H1 (cell line): Measurements from ENCODE around the gene KIAA0513. TPM values are rescaled to one million over a fixed set of nuclear protein-coding genes. Genes with fewer than 3 reads are reported as not detected.
A peak's percentile ranks its signal among the peaks of the same experiment; 100 is the strongest.

Source experiments
- CTCF ChIA-PET: fragments of 300-600 bp; sonication (Branson Sonifier 250); formaldehyde crosslinking; loops from one replicate; lab custom pipeline; 2021; ENCODE audit not compliant: partially characterized antibody; lab: Charles Lee
- POLR2A ChIA-PET: fragments of 300-600 bp; sonication (Branson Sonifier 250); formaldehyde crosslinking; loops from one replicate; lab custom pipeline; 2021; ENCODE audit warnings: inconsistent platforms; ENCODE audit not compliant: partially characterized antibody; lab: Charles Lee
- DNase-seq, 2 experiments: peaks; one replicate each; pipeline versions ENCODE4 v3.0.0 to v3.0.0-alpha.2; 2010 to 2022; ENCODE audit warnings: low spot score in 2 of 2, low read depth in 1 of 2, mixed read lengths in 1 of 2
- FAIRE-seq: peaks from 2 replicates; lab custom pipeline; 2011; peaks lifted over from hg19 to GRCh38; lab: Jason Lieb, UNC
- H2AFZ ChIP-seq: 2 replicates; pipeline ENCODE4 v1.8.1; 2012; ENCODE audit warnings: low read length, inconsistent platforms
- H2AK5ac ChIP-seq: 2 replicates; pipeline ENCODE4 v1.6.1; 2013; ENCODE audit warnings: low read depth, low read length
- H2BK120ac ChIP-seq: replicated peaks from 2 replicates; pipeline ENCODE3; 2013; ENCODE audit warnings: low read depth, low read length, inconsistent platforms
- H2BK12ac ChIP-seq: 2 replicates; pipeline ENCODE4 v1.6.1; 2013; ENCODE audit warnings: low read depth, low read length
- H2BK15ac ChIP-seq: 2 replicates; pipeline ENCODE4 v1.6.1; 2013; ENCODE audit warnings: low read length
- H2BK20ac ChIP-seq: 2 replicates; pipeline ENCODE4 v1.6.1; 2013; ENCODE audit warnings: low read length
- H2BK5ac ChIP-seq: 2 replicates; pipeline ENCODE4 v1.6.1; 2013; ENCODE audit warnings: low read depth, low read length
- H3K14ac ChIP-seq: 2 replicates; pipeline ENCODE4 v1.6.1; 2013; ENCODE audit warnings: inconsistent platforms; ENCODE audit not compliant: insufficient read length
- H3K18ac ChIP-seq: 2 replicates; pipeline ENCODE4 v1.6.1; 2013; ENCODE audit warnings: low read length; ENCODE audit errors: extremely low read depth
- H3K23ac ChIP-seq: 2 replicates; pipeline ENCODE4 v1.6.1; 2013; ENCODE audit warnings: inconsistent platforms; ENCODE audit not compliant: insufficient read length
- H3K23me2 ChIP-seq: 2 replicates; pipeline ENCODE4 v1.6.1; 2013; ENCODE audit warnings: low read depth, low read length
- H3K27ac ChIP-seq: 2 replicates; pipeline ENCODE4 v1.6.1; 2011; ENCODE audit warnings: low read depth, low read length, inconsistent platforms
- H3K27me3 ChIP-seq, 4 experiments: replicated peaks in 1 of 4; 1 replicate in 1 of 4; 2 replicates in 3 of 4; pipeline versions ENCODE4 v1.6.1 to v1.8.1; 2011 to 2013; ENCODE audit warnings: low read length in 3 of 4, mild to moderate bottlenecking in 3 of 4, inconsistent platforms in 2 of 4, mixed read lengths in 2 of 4, moderate library complexity in 1 of 4; ENCODE audit not compliant: control insufficient read depth in 3 of 4, insufficient read depth in 3 of 4; ENCODE audit errors: extremely low read depth in 1 of 4
- H3K36me3 ChIP-seq, 4 experiments: 2 replicates each; pipeline versions ENCODE4 v1.6.1 to v1.8.1; 2011 to 2013; ENCODE audit warnings: mild to moderate bottlenecking in 4 of 4, low read length in 3 of 4, moderate library complexity in 2 of 4, control low read depth in 1 of 4, inconsistent platforms in 1 of 4; ENCODE audit not compliant: insufficient read depth in 4 of 4, control insufficient read depth in 2 of 4
- H3K4ac ChIP-seq: replicated peaks from 2 replicates; pipeline ENCODE3; 2013; ENCODE audit warnings: low read length, low read depth, mixed read lengths, inconsistent platforms; ENCODE audit not compliant: insufficient read length
- H3K4me1 ChIP-seq, 4 experiments: replicated peaks in 1 of 4; 1 replicate in 1 of 4; 2 replicates in 3 of 4; pipeline versions ENCODE4 v1.6.1 to v1.8.1; 2011 to 2013; ENCODE audit warnings: low read length in 3 of 4, inconsistent platforms in 2 of 4, mixed read lengths in 1 of 4; ENCODE audit not compliant: insufficient read depth in 4 of 4, control insufficient read depth in 3 of 4
- H3K4me2 ChIP-seq, 2 experiments: 2 replicates each; pipeline versions ENCODE4 v1.6.1 to v1.8.1; 2011 to 2013; ENCODE audit warnings: low read depth in 2 of 2, low read length in 2 of 2, control low read depth in 1 of 2, inconsistent platforms in 1 of 2, mild to moderate bottlenecking in 1 of 2; ENCODE audit not compliant: insufficient read depth in 1 of 2
- H3K4me3 ChIP-seq, 4 experiments: fragments of 200-600, 300-600 bp in 1 of 4; sonication (generic), shearing (Covaris generic), sonication (Bioruptor Twin) in 1 of 4; 2 replicates each; pipeline versions ENCODE4 v1.5.1 to v1.8.1; 2011 to 2016; ENCODE audit warnings: low read length in 4 of 4, low read depth in 3 of 4, control low read depth in 2 of 4, inconsistent platforms in 2 of 4, mild to moderate bottlenecking in 2 of 4, mixed read lengths in 1 of 4, moderate library complexity in 1 of 4; ENCODE audit not compliant: insufficient read depth in 2 of 4; ENCODE audit errors: extremely low read depth in 1 of 4
- H3K56ac ChIP-seq: replicated peaks from 2 replicates; pipeline ENCODE3; 2013; ENCODE audit warnings: low read depth, mild to moderate bottlenecking, mixed read lengths, low read length, inconsistent platforms; ENCODE audit not compliant: insufficient read length
- H3K79me1 ChIP-seq: 2 replicates; pipeline ENCODE4 v1.6.1; 2013; ENCODE audit warnings: low read depth, low read length, control low read depth
- H3K79me2 ChIP-seq, 2 experiments: 2 replicates each; pipeline versions ENCODE4 v1.6.1 to v1.8.1; 2012 to 2013; ENCODE audit warnings: low read length in 2 of 2, mild to moderate bottlenecking in 2 of 2, inconsistent platforms in 1 of 2; ENCODE audit not compliant: insufficient read depth in 2 of 2, control insufficient read depth in 1 of 2
- H3K9ac ChIP-seq, 4 experiments: replicated peaks in 1 of 4; 1 replicate in 1 of 4; 2 replicates in 3 of 4; pipeline versions ENCODE4 v1.6.1 to v1.8.1; 2011 to 2013; ENCODE audit warnings: low read depth in 3 of 4, low read length in 3 of 4, control low read depth in 2 of 4, mild to moderate bottlenecking in 2 of 4, moderate library complexity in 2 of 4, inconsistent platforms in 1 of 4; ENCODE audit errors: extremely low read depth in 1 of 4
- H3K9me3 ChIP-seq, 2 experiments: 2 replicates each; pipeline versions ENCODE4 v1.6.1 to v1.8.1; 2012 to 2013; ENCODE audit warnings: mild to moderate bottlenecking in 2 of 2, moderate library complexity in 2 of 2, control low read depth in 1 of 2, inconsistent platforms in 1 of 2, low read depth in 1 of 2, low read length in 1 of 2, mixed read lengths in 1 of 2; ENCODE audit not compliant: insufficient read depth in 2 of 2
- H4K20me1 ChIP-seq, 2 experiments: replicated peaks in 1 of 2; 2 replicates each; pipeline versions ENCODE3 to v1.8.1; 2011 to 2013; ENCODE audit warnings: inconsistent platforms in 2 of 2, low read length in 2 of 2, mild to moderate bottlenecking in 1 of 2; ENCODE audit not compliant: insufficient read depth in 2 of 2, control insufficient read depth in 1 of 2
- H4K5ac ChIP-seq: 2 replicates; pipeline ENCODE4 v1.6.1; 2013; ENCODE audit warnings: low read length, low read depth, mixed read lengths, inconsistent platforms; ENCODE audit not compliant: insufficient read length
- H4K8ac ChIP-seq: 2 replicates; pipeline ENCODE4 v1.8.0; 2013; ENCODE audit warnings: mild to moderate bottlenecking, moderate library complexity, low read length, inconsistent platforms; ENCODE audit not compliant: insufficient read depth; ENCODE audit errors: extremely low read depth
- H4K91ac ChIP-seq: replicated peaks from 2 replicates; pipeline ENCODE3; 2013; ENCODE audit warnings: low read length, mixed read lengths, inconsistent platforms; ENCODE audit not compliant: insufficient read length
- CTBP2 ChIP-seq: IDR thresholded peaks from 2 replicates; pipeline ENCODE4 v1.7.0; 2011; ENCODE audit warnings: borderline replicate concordance, mild to moderate bottlenecking, moderate library complexity, mixed read lengths, low read length; ENCODE audit not compliant: insufficient read depth, insufficient read length
- GABPA ChIP-seq: IDR thresholded peaks from 2 replicates; pipeline ENCODE4 v1.6.1; 2011; ENCODE audit warnings: mild to moderate bottlenecking, low read length, moderate library complexity, borderline replicate concordance; ENCODE audit not compliant: insufficient read depth
- NRF1 ChIP-seq: IDR thresholded peaks from 2 replicates; pipeline ENCODE4 v1.6.1; 2011; ENCODE audit warnings: mild to moderate bottlenecking, low read depth, low read length, improper control_type of control experiment
- RAD21 ChIP-seq, 2 experiments: IDR thresholded peaks in 1 of 2; conservative IDR thresholded peaks in 1 of 2; 2 replicates each; pipeline ENCODE4 v1.6.1; 2011; ENCODE audit warnings: low read depth in 2 of 2, low read length in 2 of 2, improper control_type of control experiment in 1 of 2, inconsistent platforms in 1 of 2, mild to moderate bottlenecking in 1 of 2, moderate library complexity in 1 of 2
- SAP30 ChIP-seq: fragments of 300-600 bp; sonication (generic); IDR thresholded peaks from 2 replicates; pipeline ENCODE4 v1.7.1; 2012; ENCODE audit warnings: low read length, moderate library complexity, mild to moderate bottlenecking, inconsistent platforms; ENCODE audit not compliant: insufficient read depth, insufficient replicate concordance
- SIN3A ChIP-seq, 2 experiments: IDR thresholded peaks in 1 of 2; conservative IDR thresholded peaks in 1 of 2; 2 replicates each; pipeline ENCODE4 v1.6.1; 2011 to 2012; ENCODE audit warnings: low read length in 2 of 2, improper control_type of control experiment in 1 of 2, low read depth in 1 of 2, mild to moderate bottlenecking in 1 of 2
- TAF7 ChIP-seq: optimal IDR thresholded peaks from 2 replicates; pipeline ENCODE3; 2011; ENCODE audit warnings: low read depth, mild to moderate bottlenecking, inconsistent platforms, low read length, moderate library complexity, borderline replicate concordance
- YY1 ChIP-seq: IDR thresholded peaks from 2 replicates; pipeline ENCODE4 v1.6.1; 2011; ENCODE audit warnings: low read depth, mild to moderate bottlenecking, low read length
- WGBS, 2 experiments: shearing (Covaris generic) in 1 of 2; methylation state at CpG; one replicate each; pipeline versions ENCODE4 v1.1.6 to v1.1.7; 2013 to 2015; ENCODE audit warnings: low lambda C conversion rate in 2 of 2, mixed read lengths in 2 of 2, inconsistent platforms in 1 of 2, low coverage in 1 of 2, missing lambda C conversion rate in 1 of 2; ENCODE audit not compliant: insufficient replicate concordance in 2 of 2, insufficient coverage in 1 of 2, insufficient read length in 1 of 2; ENCODE audit errors: extremely low coverage in 1 of 2, missing lambda C conversion rate in 1 of 2; 5-methylcytosine and 5-hydroxymethylcytosine counted together
- polyA plus RNA-seq, 7 experiments: library from polyadenylated mRNA; depleted of rRNA in 3 of 7; stranded (reverse) in 5 of 7; unstranded in 2 of 7; fragments of >200 nt in 5 of 7; fragments of 200-250 nt in 2 of 7; gene quantifications; 1 replicate in 5 of 7; 2 replicates in 1 of 7; 4 replicates in 1 of 7; pipeline versions ENCODE4 v1.2.1 to v1.2.3, GENCODE V29; 2011 to 2013; ENCODE audit warnings: missing spikeins in 2 of 7, mixed read lengths in 2 of 7
- total RNA-seq: library from RNA; stranded (reverse); fragmentation: NEBNext Ultra II Directional; extraction: Animal tissue kit (Norgen Biotek cat#: 25700); gene quantifications from 2 replicates; pipeline ENCODE4 v1.2.1, GENCODE V29; 2021
- TF ChIP-seq, protein P1 (sequence below), 3 experiments: IDR thresholded peaks; 1 replicate in 2 of 3; 2 replicates in 1 of 3; pipeline versions ENCODE4 v1.5.1 to v1.6.1; 2011; ENCODE audit warnings: low read length in 3 of 3, mild to moderate bottlenecking in 3 of 3, inconsistent platforms in 2 of 3, low read depth in 1 of 3, moderate library complexity in 1 of 3; ENCODE audit not compliant: insufficient read depth in 1 of 3; ENCODE audit errors: control extremely low read depth in 1 of 3

KIAA0513 gene
- total and polyA plus RNA-seq, 2 of the 8 experiments (the other 6 are each of a cell fraction or from before 2014, with no cell fraction given), result 2.1 to 6.1 TPM

DNA sequence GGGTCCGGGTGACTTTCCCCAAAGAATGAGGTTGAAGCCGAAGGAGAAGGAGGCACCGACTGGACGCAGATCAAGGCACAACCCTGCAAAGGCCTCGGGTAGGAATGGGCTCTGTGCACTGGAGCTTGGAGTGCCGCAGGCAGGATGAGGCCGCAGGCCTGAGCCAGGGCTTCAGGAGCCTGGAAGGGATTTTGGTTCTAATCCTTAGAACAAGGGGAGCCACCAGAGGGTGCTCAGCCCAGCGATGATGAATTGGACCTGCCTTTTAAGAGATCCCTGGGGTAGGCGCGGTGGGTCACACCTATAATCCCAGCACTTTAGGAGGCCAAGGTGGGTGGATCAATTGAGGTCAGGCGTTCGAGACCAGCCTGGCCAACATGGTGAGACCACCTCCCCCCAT is 76.6 kb downstream of the KIAA0513 start:
- Histone ChIP-seq H3K79me1 (no peaks in the 10 kb centered on the region), H3K23ac (no peak overlapping the region), H2AK5ac (no peak overlapping the region), H3K23me2 (no peaks in the 10 kb centered on the region), H4K20me1 (no peaks in the 10 kb centered on the region), H3K4ac (no peak overlapping the region), H2BK20ac (no peak overlapping the region), H3K4me1 (no peaks in the 10 kb centered on the region), H3K27ac (no peak overlapping the region), H3K9me3 (no peaks in the 10 kb centered on the region)
- CTCF ChIA-PET, result interaction anchor here (0.9 to 2.3 kb wide), 14 partner anchors 9 to 374 kb away, joined by 3 to 9 read pairs (median 4); no protein-coding TSS in a partner anchor
- no peak for FAIRE-seq
- TF ChIP-seq RAD21 (IDR thresholded peaks at IDR 0.05 in 1 of 2, conservative IDR thresholded peaks at IDR 0.05 in 1 of 2; ENCODE audit: low read depth in 2 of 2, low read length in 2 of 2) (peak in 1 of 2 experiments; percentile 28; a peak in 1 of 4 replicates), TAF7 (no peak), CTBP2 (no peak), SIN3A (conservative IDR thresholded peaks at IDR 0.05 in 1 of 2, IDR thresholded peaks at IDR 0.05 in 1 of 2; ENCODE audit: low read depth in 1 of 2, low read length in 2 of 2) (no peak), SAP30 (no peak), YY1 (no peak), NRF1 (no peak), GABPA (no peak)
- TF ChIP-seq, protein P1, sequence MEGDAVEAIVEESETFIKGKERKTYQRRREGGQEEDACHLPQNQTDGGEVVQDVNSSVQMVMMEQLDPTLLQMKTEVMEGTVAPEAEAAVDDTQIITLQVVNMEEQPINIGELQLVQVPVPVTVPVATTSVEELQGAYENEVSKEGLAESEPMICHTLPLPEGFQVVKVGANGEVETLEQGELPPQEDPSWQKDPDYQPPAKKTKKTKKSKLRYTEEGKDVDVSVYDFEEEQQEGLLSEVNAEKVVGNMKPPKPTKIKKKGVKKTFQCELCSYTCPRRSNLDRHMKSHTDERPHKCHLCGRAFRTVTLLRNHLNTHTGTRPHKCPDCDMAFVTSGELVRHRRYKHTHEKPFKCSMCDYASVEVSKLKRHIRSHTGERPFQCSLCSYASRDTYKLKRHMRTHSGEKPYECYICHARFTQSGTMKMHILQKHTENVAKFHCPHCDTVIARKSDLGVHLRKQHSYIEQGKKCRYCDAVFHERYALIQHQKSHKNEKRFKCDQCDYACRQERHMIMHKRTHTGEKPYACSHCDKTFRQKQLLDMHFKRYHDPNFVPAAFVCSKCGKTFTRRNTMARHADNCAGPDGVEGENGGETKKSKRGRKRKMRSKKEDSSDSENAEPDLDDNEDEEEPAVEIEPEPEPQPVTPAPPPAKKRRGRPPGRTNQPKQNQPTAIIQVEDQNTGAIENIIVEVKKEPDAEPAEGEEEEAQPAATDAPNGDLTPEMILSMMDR (IDR thresholded peaks at IDR 0.05; ENCODE audit: control extremely low read depth in 1 of 3, insufficient read depth in 1 of 3, low read depth in 1 of 3, low read length in 3 of 3), result peak in 2 of 3 experiments; percentile 16 to 29; a peak in 2 of 4 replicates
- TF ChIP-seq, all 59 proteins: peak for 2
- H4K5ac ChIP-seq, result no peak overlapping the region
- DNase-seq, result no peak
- no peaks in the 10 kb centered on the region; a peak in 1 of 8 replicates for H3K36me3 ChIP-seq
- H4K8ac ChIP-seq, result no peak overlapping the region
- H3K9ac ChIP-seq, result no peak overlapping the region
- POLR2A ChIA-PET, result no interaction called here
- no peak overlapping the region for H2BK5ac ChIP-seq
- H2BK120ac ChIP-seq, result no peak overlapping the region
- no peak overlapping the region for H3K4me3 ChIP-seq
- no peak overlapping the region for H3K14ac ChIP-seq
- no peak overlapping the region for H2AFZ ChIP-seq
- H3K56ac ChIP-seq, result no peak overlapping the region
- no peak overlapping the region for H2BK15ac ChIP-seq
- no peaks in the 10 kb centered on the region for H3K79me2 ChIP-seq
- H4K91ac ChIP-seq, result no peak overlapping the region
- H3K4me2 ChIP-seq, result no peak overlapping the region
- 0 out of 2 replicates have a peak overlapping the region, but pooled peaks have one; percentile 63 for H2BK12ac ChIP-seq
- no peaks in the 10 kb centered on the region for H3K27me3 ChIP-seq
- 91% methylated on average over 12 of the region's 12 CpGs; no CpG with 5 or more reads in 1 of the 2 experiments for WGBS, 2 experiments
- no peak overlapping the region for H3K18ac ChIP-seq
